Stimulated activated CD8-positive, alpha-beta memory T cell treated with anti-CD3 and anti-CD28 coated beads, Interleukin-2, amount 100 ng/mL, for 48 hours (primary cell): ENCODE data around the gene SCUBE1.
"Not testable (repeated sequence)": the region's sequence is repeated elsewhere in the genome, so short reads cannot be mapped to it uniquely, and the experiment has no call there.

Experiments
- DNase-seq, 2 donors: peaks; one replicate each; pipeline ENCODE4 v3.0.0-alpha.2; 2020; ENCODE audit warnings: low read depth in 2 of 2

SCUBE1 gene

GRCh38 chr22:43301866-43302265 is 41.3 kb downstream of the SCUBE1 start:
- no peak for DNase-seq

- DNase-seq = no peak
Observed at GRCh38 chr22:43300891-43301676, 42.1 kb downstream of the SCUBE1 start.

- DNase-seq = no peak
Observed at GRCh38 chr22:43299736-43300135, 43.4 kb downstream of the SCUBE1 start.

- DNase-seq = no peak
Observed at GRCh38 chr22:43298062-43298801, 44.9 kb downstream of the SCUBE1 start.

GRCh38 chr22:43297270-43298061 is 45.7 kb downstream of the SCUBE1 start:
- DNase-seq = no peak

GRCh38 chr22:43296276-43296902 is 46.8 kb downstream of the SCUBE1 start:
- no peak for DNase-seq

GRCh38 chr22:43295660-43296059 is 47.5 kb downstream of the SCUBE1 start:
- no peak for DNase-seq

GRCh38 chr22:43295173-43295572 is 48.0 kb downstream of the SCUBE1 start:
- no peak for DNase-seq

- DNase-seq = no peak
Observed at GRCh38 chr22:43293655-43294392, 49.3 kb downstream of the SCUBE1 start.

GRCh38 chr22:43293259-43293654 is 49.9 kb downstream of the SCUBE1 start:
- no peak for DNase-seq

- no peak for DNase-seq
Observed at GRCh38 chr22:43292630-43293018, 50.5 kb downstream of the SCUBE1 start.

- DNase-seq = no peak
Observed at GRCh38 chr22:43291381-43291780, 51.8 kb downstream of the SCUBE1 start.

GRCh38 chr22:43289976-43290721 is 53.0 kb downstream of the SCUBE1 start:
- DNase-seq = no peak

- DNase-seq = no peak
Observed at GRCh38 chr22:43289531-43289963, 53.6 kb downstream of the SCUBE1 start.

GRCh38 chr22:43288807-43289420 is 54.3 kb downstream of the SCUBE1 start:
- DNase-seq = no peak

- no peak for DNase-seq
Observed at GRCh38 chr22:43288378-43288777, 54.8 kb downstream of the SCUBE1 start.

- no peak for DNase-seq
Observed at GRCh38 chr22:43287441-43287840, 55.7 kb downstream of the SCUBE1 start.

GRCh38 chr22:43281394-43281793 is 61.8 kb downstream of the SCUBE1 start:
- DNase-seq = no peak

GRCh38 chr22:43280523-43280886 is 62.7 kb downstream of the SCUBE1 start:
- not testable (repeated sequence) for DNase-seq
